ENCODE measurements around the gene KCTD20. TPM values are rescaled to one million over a fixed set of nuclear protein-coding genes. Genes with fewer than 3 reads are reported as not detected.

The KCTD20 gene
- polyA plus RNA-seq, 4 donors, result 49.4 to 54.5 (median 51.9) TPM

DNA sequence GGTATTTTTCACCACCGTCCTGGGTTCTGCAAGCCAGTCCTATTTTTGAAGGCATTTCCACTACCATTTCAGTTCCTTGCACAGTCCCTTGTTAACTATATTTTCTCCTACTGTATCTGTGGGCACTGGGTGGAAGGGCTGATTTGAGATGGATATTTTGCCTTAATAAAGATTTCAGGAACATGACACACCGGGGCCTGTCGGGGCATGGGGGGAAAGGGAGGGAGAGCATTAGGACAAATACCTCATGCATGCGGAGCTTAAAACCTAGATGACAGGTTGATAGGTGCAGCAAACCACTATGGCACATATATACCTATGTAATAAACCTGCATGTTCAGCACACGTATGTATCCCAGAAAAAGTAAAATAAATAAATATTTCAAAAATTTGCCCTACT is 82.1 kb downstream of the KCTD20 start:
- DNase-seq (ENCODE audit: low read depth in 4 of 4, low spot score in 3 of 4), result no peak

DNA sequence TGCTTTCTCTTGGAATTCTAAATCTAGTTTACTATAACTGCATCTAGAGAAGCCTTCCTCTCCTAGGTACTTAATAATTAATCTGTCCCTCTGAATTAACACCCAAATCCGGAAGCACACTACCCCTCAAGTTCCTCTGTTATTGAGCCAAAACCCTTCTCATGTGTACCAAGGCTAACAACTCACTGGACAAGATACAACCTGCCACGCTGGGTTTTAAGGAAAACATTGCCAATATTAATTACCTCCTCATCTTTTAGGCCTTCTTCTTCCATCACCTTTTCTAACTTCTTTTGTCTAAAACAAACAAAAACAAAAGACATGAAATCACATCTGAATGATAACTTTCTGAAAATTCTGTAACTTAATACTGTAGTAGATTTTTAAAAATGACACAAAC is 82.5 kb downstream of the KCTD20 start:
- DNase-seq (ENCODE audit: low read depth in 4 of 4, low spot score in 3 of 4), result no peak

DNA sequence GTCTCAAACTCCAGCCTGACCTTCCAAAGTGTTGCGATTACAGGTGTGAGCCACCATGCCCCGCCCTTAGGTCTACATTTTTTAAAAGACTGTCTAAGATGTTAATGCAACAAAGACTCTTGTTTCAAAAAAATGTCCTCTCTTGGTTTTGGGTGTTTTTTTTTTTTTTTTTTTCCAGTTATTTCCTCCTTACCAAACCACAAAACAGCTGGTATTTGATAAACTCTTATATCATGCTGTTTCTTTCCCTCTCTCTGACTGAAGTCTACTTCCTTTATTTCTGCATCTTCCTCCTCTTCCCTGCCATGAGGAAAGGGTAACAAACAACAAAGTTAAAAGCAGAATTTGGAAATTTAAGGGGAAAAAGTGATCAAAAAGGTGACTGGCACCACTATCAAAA is 83.3 kb downstream of the KCTD20 start:
- no peak for DNase-seq (ENCODE audit: low read depth in 4 of 4, low spot score in 3 of 4)

DNA sequence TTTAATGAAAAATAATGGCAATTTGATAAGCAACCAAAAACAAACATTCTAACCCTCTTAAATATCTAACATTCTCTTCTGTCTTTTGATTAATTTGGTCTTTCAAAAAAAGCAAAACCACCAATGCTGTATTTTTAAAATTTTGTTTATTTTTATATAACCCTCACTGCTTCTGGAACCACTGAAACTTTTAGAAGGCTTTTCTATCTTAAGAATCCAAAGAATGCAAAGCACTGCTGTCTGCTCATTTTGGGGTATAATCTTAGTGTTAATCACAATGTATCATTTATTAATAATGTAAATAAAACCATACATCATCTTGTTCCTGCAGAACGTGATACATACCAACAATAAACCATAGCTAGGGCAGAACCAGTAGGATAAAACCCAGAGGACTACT is 90.5 kb downstream of the KCTD20 start:
- DNase-seq (ENCODE audit: low read depth in 4 of 4, low spot score in 3 of 4), result no peak

DNA sequence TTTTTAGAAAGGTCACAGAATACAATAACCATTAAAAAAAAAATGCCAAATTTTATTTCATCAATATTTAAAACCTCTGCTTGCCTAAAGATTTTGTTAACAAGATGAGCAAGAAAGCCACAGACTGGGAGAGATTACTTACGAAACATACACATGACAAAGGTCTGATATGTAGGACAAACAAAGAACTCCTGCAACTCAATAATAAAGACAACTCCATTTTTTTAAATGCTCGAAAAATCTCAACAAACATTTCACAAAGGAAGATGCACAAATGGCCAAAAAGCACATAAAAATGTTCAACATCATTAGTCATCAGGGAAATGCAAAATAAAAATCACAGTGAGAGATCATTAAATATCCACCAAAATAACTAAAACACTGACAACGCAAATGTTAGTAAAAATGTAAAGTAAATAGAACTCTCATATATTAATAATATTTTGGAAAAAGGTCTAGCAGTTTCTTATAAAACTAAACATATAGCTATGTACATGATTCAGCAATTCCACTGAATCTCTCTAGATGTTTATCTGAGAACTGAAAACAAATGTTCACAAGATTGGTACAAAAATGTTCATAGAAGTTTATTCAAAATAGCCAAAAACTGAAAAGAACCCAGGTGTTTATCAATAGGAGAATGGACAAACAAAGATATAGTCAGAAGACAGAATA is 94.2 kb downstream of the KCTD20 start:
- no peak for DNase-seq (ENCODE audit: low read depth in 4 of 4, low spot score in 3 of 4)

DNA sequence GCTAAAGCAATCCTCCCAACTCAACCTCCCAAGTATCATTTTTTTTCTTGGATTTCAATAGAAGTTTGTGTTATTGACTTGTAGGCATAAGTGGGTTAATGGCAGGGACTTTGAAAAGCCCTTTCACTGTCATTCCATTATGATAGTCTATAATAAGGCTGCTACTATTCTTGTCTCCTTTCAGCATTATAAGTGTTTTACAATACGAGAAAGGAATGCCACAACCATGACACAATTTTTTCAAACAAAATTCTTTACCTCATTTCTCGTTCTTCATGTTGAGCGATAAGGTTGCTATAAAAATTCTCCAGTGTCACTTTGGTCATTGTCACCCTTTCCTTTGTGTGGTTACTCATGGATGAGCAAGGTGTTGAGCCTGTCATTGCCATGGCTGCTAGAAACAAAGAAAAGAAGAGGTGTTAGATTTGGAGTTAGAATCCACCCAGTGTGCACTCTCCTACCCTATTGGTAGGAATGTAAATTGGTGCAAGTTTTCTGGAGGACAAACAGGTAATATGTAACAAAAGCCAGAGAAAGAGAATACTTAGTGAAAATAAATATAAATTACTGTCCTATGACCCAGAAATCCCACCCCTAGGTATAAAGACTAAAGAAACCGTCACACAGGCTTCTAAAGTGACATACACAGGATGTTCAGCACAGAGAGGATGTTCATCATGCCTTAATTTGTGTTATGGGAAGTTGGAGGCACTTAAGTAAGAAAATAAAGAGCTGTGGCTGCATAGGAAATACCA is 97.2 kb downstream of the KCTD20 start:
- DNase-seq (ENCODE audit: low read depth in 4 of 4, low spot score in 3 of 4), result no peak

Other genes with a start within 250 kb of the KCTD20 start
- 10 to 100 TPM; 45.1 to 55.7 (median 52.9) TPM for gene BRPF3, start 246.3 kb upstream of the KCTD20 start, polyA plus RNA-seq (ENCODE audit: insufficient read length in 4 of 4)
- gene PNPLA1, start 172.9 kb upstream of the KCTD20 start, polyA plus RNA-seq (ENCODE audit: insufficient read length in 4 of 4), result 1 to 10 TPM; 2.2 to 2.8 (median 2.6) TPM
- gene BNIP5, start 106.1 kb upstream of the KCTD20 start, polyA plus RNA-seq (ENCODE audit: insufficient read length in 4 of 4), result under 1 TPM; 0.07 to 0.33 (median 0.22) TPM
- gene ETV7, start 55.3 kb upstream of the KCTD20 start, polyA plus RNA-seq (ENCODE audit: insufficient read length in 4 of 4), result under 1 TPM in 3 of 4 donors, not detected in 1; 0.10 to 0.16 (median 0.11) TPM
- gene PXT1, start 146 bp upstream of the KCTD20 start, polyA plus RNA-seq (ENCODE audit: insufficient read length in 4 of 4), result under 1 TPM in 2 of 4 donors, not detected in 2; 0.05 to 0.11 TPM
- 10 to 100 TPM; 48.1 to 63.5 (median 50.9) TPM for gene STK38, start 104.5 kb downstream of the KCTD20 start, polyA plus RNA-seq (ENCODE audit: insufficient read length in 4 of 4)
- gene SRSF3, start 151.4 kb downstream of the KCTD20 start, polyA plus RNA-seq (ENCODE audit: insufficient read length in 4 of 4), result 100 to 1,000 TPM; 583 to 634 (median 599) TPM
- gene CDKN1A, start 235.7 kb downstream of the KCTD20 start, polyA plus RNA-seq (ENCODE audit: insufficient read length in 4 of 4), result 10 to 100 TPM in 2 of 4 donors, 1 to 10 TPM in 2; 9.1 to 17.5 (median 12.3) TPM